ENCODE results near the gene GRK5. TPM values are rescaled to one million over a fixed set of nuclear protein-coding genes. Genes with fewer than 3 reads are reported as not detected.

GRK5 gene
- total RNA-seq, 2 experiments from 2014 or later = 11.4 to 13.3 TPM

DNA sequence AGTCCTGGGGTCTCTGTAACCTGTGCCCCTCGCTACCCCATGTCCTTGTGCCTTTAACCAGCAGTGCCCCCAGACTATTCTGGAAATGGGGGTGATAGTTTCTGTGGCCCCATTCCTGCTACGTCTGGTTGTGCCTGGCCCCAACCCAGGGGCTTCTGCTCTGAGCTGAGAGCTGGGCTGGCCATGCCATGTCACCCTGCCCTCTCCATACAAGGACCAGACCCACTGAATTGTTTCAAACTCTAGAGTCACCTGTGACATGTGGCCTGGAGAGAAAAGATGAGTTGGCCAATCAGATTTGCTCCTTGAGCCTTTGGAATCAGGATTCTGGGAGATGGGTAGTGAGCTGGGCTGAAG lies 108.6 kb downstream of the GRK5 start:
- POLR2A ChIA-PET = interaction anchor here (1.4 to 2.2 kb wide), 2 partner anchors 9 to 109 kb away, joined by 5 to 12 read pairs; partner anchors contain the start of gene GRK5
- CTCF ChIA-PET = interaction anchor here (0.6 to 3.1 kb wide), 7 partner anchors 10 to 364 kb away, joined by 3 to 12 read pairs (median 3); no protein-coding TSS in a partner anchor

DNA sequence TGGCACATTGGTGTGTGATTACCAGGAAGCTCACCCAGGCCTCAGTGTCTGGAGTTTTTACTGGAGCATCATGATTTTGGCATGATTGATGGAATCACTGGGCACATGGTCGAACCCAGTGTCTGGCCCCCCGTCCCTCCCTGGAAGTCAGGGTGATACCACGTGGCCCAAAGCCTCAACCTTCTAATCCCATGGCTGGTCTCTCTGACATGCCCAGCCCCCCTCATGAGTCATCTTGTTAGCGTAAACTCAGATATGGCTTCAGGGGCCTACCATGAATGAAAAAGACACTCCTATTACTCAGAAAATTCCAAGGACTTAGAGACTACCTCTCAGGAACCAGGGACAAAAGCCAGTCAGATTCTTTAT lies 109.3 kb downstream of the GRK5 start:
- ChIA-PET CTCF (interaction anchor here (1.2 to 3.1 kb wide), 4 partner anchors 11 to 173 kb away, joined by 3 to 12 read pairs (median 3); no protein-coding TSS in a partner anchor), POLR2A (interaction anchor here (0.6 to 2.2 kb wide), 2 partner anchors 10 to 109 kb away, joined by 3 to 12 read pairs; partner anchors contain the start of gene GRK5)

DNA sequence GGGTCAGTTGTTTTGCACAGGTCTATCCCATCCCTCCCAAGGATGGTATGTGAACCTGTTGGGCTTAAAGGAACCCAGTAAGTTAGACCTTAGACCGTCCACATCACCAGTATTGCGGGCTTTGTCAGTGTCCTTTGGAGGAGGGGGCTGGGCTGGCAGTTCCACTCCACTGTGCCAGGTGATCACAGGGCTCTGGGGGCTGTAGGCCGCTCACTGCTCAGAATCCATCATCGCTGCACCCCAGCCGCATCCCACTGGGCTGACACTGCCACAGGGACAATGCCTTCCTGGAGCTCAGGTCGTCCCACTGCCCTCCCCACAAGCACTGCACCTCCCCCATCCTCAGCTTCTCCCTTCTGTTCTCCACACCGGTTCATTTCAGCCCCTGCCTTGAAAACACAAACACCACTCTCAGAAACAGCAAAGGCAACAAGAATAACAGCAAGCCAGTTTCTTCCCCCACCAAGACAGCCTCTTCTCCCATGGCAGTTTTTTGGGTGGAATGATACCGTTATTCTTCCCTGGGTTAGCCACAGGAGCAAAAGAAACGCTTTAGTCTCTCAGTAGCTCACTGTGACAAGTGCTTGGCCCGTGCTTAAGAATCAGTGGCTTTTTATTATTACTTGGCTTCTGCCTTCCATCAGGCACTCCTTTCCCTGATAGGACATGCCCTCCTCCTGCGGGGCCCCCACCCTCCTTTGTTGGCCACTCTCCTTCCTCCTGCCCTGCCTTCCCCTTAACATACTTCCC lies 111.2 kb downstream of the GRK5 start:
- ChIA-PET CTCF (interaction anchor here (1.3 kb wide), 1 partner anchor 10 kb away, joined by 3 read pairs; no protein-coding TSS in a partner anchor), POLR2A (no interaction called here)

DNA sequence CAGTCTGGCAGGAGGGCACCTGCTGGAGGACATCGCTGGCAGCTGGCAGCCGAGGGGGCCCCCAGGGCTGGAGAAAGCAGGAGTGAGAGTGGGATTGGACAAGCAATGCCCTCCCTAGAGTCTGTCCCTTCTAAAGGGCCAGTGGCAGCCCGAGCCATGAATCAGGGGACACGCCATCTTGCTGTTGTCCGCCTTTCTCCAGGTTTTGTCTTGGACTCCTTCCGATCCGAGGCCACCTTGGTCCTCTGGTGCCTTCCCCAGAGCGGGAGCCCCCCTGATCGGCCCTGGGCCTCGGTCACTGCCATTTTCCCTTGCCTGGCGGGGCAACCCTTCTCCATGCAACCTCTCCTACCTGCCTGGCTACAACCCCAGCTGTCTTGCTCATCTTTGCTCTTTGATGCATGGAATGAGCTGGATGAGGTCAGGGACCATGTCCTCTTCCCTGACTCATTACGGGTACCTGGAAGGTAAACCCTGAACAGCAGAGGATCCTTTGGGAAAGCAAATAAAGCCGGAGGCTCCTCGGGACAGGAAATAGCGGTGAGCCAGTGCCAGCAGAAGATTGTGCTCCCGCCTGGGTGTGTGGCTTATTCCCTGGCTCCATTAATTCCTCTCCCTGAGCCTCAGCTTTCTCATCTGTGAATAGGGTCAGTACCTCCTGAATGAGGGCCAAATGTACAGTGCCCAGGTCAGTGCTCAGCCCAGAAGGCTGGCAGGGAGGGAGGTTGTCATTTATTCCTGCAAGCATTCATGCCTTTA lies 112.0 kb downstream of the GRK5 start:
- POLR2A ChIA-PET = no interaction called here
- CTCF ChIA-PET = interaction anchor here (0.9 kb wide), 1 partner anchor 13 kb away, joined by 3 read pairs; no protein-coding TSS in a partner anchor

DNA sequence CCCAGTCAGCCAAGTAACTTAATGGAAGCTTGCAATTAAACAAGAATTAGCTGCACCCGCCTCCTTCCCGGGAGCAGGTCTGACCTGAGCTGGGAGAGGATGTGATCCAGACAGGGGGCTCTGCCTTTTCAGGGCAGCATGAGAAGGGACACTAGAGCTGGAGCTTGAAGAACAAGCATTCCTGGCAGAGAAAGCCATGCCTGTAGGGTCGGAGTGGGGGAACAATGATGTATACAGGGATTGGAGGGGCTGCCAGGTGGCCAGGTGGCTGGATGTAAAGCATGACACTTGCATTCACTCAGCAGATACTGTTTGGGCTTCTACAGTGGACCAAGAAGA lies 112.5 kb downstream of the GRK5 start:
- ChIA-PET CTCF (interaction anchor here (0.9 kb wide), 1 partner anchor 12 kb away, joined by 3 read pairs; no protein-coding TSS in a partner anchor), POLR2A (no interaction called here)

DNA sequence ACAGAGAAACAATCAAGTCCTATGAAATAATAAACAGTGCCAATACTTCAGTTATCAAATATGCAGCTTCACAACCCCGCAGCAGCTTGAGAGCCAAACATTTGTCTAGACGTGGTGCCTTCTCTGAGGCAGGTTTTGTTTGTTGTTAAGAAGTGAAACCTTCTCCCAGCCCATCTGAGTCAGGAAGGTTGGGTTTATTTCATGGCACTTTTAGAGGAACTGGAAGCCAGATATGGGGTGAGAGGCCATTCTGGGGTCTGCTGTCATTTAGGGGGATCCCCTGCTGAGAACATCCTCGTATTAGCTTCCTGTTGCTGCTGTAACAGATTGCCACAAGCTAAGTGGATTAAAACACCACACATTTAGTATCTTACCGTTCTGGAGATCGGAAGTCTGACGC lies 113.6 kb downstream of the GRK5 start:
- CTCF ChIA-PET = no interaction called here
- POLR2A ChIA-PET = no interaction called here

DNA sequence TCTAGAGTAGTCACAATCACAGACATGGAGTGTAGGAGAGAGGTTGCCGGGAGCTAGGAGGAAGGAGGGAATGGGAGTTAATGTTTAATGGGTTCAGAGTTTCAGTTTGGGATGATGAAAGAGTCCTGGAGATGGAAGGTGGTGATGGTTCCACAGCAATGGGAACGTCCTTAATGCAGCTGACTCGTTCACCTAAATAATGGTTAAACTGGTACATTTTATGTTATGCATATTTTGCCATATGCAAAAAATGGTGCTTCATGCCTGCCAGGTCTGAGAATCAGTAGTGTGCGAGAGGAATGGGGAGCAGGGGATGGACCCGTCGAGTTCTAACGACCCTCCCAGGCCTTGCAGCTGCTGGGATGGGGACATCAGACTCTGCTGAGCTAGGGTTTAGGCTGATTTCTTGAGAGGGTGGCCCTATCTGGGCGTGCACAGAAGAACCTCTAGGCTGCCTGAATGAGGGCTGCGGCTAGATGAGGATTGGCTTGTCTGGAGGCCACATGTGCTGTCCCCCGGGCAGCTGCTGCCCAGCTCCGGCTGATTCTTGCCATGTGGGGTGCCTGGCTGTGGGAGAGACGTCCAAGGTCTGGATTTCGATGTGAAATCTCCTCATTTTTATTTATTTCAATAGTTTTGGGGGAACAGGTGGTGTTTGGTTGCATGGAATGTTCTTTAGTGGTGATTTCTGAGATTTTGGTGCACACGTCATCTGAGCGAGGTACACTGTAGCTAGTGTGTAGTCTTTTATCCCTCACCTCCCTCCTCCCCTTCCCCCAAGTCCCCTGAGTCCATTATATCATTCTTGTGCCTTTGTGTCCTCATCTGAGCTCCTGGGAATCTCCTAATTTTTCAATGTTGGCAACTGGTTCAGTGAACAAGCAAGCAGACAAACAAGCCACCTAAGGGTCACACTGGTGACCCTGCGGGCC lies 116.0 kb downstream of the GRK5 start:
- CTCF ChIA-PET = interaction anchor here (1.0 kb wide), 1 partner anchor 9 kb away, joined by 3 read pairs; no protein-coding TSS in a partner anchor
- POLR2A ChIA-PET = no interaction called here

DNA sequence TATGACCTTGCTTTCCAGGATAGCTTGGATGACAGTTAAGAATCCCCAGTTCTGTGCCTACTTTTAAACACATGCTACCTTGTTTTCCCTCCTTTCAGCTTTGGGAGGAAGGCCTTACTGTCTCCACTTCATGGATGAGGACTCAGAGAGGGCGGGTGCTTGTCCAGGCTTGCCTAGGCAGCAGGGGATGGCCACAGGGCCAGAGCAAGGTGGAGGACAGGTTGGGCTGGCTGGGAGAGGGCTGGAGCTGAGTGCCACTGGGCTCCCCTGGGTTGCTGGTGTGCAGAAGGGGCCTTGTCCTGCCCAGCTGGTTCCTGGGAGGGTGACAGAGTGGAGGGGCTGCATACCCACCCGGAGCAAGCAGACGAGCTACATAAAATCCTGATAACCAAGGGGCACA lies 117.8 kb downstream of the GRK5 start:
- ChIA-PET CTCF (no interaction called here), POLR2A (no interaction called here)

DNA sequence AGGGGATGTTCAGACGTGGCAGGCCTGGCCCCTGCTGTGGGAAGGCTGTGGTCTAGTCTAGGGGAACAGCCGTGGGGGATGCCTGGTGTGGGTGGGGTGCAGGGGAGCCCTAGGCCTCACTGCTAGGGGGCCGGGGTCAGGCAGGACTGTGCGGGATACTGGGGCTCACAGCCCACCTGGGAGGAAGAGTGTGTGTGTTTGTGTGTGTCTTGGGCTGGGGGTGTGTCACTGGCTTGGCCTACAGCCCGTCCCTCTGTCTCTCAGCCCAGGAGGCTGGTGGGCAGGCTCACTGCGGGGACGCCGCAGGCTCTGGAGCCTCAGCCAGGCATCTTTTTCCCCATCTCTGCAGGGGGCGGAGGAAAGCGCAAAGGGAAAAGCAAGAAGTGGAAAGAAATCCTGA lies 118.8 kb downstream of the GRK5 start:
- CTCF ChIA-PET = no interaction called here
- POLR2A ChIA-PET = no interaction called here

DNA sequence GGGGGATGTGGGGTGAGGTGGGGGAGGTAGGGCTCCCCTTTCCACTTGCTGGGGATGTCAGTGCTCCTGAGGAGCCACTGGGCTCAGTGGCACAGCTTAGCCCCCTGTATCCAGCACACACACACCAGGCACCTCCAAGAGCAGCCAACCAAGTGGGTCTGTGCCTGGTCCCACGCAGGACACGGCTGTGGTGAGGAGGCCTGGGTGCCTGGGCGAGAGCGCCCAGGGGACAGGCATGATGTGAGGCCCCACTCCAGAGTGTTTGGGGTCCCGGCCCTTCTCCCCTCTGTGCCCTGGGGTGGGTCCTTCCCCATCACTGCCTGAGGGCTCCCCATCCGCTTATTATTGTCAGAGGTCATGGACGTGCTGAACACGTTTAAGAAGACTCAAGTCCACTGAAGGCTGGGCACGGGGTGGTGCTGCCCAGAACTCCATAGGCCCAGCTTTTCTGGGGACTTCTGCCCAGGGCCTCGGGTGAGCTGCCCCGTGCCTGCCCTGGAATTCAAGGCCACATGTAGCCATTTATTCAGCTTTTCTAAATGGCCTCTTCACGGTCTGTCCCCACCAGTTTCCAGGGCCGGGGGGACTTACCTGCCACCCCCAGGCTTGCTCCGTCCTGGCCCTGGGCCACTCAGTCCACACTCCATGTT lies 119.8 kb downstream of the GRK5 start:
- ChIA-PET CTCF (interaction anchor here (0.7 kb wide), 1 partner anchor 118 kb away, joined by 3 read pairs; no protein-coding TSS in a partner anchor), POLR2A (no interaction called here)

DNA sequence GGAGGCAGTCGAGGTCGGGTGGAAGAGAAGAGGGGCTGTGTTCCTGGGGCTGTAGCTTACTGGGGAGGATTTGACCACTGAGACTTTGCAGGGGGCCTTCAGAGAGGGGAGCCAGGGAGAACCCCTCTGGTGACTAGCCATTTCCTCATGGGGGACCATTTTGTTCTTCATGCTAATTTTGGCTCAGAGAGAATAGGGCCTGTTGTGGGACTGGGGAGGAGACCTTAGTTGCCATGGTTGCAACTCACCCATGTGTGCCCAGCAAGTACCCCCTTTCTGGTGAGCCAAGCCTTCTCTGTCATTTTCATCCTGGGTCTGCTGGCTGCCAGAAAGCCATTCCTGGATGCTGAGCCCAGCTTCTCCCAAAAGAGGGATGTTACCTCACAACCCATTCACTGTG lies 120.9 kb downstream of the GRK5 start:
- ChIA-PET POLR2A (no interaction called here), CTCF (no interaction called here)

DNA sequence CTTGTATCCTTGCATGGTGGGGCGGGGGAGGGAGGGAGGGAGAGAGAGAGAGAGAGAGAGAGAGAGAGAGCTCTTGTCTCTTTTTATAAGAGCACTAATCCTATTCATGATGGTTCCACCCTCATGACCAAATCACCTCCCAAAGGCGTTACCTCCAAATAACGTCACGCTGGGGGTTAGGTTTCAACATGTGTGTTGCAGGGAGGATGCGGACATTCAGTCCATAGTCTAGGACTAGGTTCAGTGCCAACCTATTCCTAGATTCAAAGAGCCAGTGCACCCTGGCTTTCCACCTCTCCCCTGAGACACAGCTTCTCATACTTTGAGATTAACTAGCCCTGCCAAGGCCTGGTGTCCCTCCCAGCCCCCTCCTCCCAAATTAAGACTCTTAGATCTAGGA lies 123.0 kb downstream of the GRK5 start:
- CTCF ChIA-PET = no interaction called here
- POLR2A ChIA-PET = no interaction called here

DNA sequence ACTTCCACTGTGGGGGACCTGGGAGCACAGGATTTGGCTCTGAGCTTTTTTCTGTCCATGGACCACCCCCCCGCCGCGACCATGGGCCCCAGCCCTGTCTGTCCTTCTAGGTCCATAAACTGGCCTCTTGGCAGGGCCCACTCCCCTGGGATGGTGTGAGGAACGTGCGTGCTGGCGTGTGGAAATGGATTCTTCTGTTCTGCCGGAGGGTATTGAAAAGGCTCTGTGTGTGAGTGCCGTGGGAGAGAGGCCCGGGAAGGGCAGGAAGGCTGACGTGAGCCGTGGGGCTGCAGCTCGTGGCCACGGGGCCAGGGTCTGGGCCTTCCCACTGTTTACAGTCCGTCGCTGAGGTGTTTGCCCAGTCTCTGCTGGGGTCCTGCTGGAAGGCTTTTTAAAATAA lies 123.7 kb downstream of the GRK5 start:
- CTCF ChIA-PET = no interaction called here
- POLR2A ChIA-PET = no interaction called here

DNA sequence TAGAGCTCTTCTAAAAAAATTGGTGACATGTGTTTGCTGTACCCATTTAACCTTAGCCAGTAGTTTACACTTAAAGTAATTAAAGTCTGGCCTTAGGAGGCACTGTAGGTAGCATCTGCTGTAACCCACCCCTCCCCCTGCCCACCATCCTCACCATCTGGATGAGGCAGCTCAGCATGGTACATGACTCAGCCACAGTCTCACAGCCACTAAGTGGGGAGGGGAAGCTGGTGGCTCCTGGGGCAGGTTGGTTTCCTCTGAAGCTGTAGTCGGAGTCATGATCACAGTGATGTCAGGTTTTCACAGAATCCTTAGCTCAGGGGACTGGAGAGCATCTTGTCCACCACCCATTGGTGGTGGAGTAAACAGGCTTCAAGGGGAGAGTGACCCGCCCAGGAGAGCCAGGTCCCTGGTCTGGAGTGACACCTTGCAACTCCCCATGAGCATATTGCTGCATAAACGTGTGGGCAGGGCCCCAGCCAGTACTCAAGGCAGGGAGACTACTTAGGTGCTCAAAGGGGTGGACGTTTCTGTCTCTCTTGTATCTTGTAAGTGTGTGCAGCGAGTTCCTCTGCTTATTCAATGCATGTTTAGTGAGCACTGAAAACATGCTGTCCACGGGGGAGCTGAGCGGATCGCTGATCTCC lies 125.9 kb downstream of the GRK5 start:
- ChIA-PET POLR2A (interaction anchor here (1.2 kb wide), 1 partner anchor 28 kb away, joined by 4 read pairs; no protein-coding TSS in a partner anchor), CTCF (interaction anchor here (0.7 to 1.2 kb wide), 5 partner anchors 11 to 128 kb away, joined by 3 read pairs; no protein-coding TSS in a partner anchor)

DNA sequence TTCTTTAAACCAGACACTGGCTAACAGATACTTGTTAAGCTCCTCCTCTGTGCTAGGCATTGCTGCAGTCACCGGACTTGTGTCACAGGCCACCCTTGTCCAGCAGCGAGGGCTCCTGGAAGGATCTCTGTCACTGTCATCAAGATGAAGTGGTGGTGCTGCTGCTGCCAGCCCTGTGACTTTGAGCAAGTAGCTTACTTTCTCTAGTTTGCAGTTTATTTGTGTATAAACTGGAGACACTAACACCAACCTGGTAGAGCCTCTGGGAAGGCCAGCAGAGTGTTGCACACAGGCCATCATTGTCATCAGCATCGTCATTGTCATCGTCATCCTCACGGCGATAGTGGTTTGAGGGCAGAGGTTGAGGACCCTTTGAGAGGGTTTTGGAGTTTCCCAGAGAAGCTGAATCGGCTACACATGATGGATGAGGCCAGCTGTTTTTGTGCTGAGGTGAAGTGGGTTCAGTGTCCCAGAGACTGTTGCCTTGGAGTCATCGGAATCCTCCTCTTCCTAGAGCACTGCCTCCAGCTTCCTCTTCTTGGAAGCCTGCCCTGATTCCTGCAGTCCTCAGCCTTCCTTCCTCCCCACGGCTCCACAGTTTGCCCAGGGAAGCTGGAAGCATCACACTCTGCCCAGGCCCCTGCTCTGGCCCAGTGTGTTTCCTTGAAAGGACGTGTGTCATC lies 128.4 kb downstream of the GRK5 start:
- ChIA-PET POLR2A (interaction anchor here (0.6 kb wide), 1 partner anchor 390 kb away, joined by 9 read pairs; the partner anchor contains the start of gene INPP5F), CTCF (no interaction called here)

DNA sequence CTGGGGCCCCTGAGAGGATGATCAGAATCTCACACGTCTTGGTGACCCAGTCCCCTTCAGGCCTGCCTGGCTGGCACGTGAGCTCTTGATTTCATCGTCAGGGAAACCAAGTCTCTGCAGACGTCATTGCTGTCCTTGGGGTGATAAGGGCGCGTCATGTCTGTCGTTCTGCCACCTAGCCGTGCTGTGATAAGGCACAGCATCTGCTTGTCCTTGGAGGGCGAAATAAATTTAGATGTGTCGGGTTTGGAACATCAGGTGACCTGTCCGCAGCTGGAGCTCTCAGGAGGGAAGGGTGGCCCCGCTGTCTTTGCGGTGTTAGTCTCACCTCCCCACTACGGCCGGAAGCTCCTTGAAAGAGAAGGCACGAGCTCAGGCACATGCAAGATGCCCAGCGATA lies 129.2 kb downstream of the GRK5 start:
- ChIA-PET POLR2A (no interaction called here), CTCF (no interaction called here)

DNA sequence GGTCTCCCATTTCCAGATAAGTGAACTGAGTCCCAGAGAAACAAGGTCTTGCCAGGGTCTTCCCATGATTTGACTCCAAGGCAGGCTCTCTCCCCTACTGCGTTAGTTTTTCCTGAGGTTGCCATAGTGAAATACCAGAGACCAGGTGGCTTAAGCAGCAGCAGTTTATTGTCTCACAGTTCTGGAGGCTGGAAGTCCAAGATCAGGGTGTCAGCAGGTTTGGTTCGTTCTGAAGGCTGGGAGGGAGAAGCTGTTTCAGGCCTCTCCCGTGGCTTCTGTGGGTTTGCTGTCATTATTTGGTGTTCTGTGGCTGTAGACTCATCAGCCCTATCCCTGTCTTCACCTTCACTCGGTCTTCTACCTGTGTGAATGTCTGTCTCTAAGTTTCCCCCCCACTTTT lies 129.9 kb downstream of the GRK5 start:
- CTCF ChIA-PET = no interaction called here

DNA sequence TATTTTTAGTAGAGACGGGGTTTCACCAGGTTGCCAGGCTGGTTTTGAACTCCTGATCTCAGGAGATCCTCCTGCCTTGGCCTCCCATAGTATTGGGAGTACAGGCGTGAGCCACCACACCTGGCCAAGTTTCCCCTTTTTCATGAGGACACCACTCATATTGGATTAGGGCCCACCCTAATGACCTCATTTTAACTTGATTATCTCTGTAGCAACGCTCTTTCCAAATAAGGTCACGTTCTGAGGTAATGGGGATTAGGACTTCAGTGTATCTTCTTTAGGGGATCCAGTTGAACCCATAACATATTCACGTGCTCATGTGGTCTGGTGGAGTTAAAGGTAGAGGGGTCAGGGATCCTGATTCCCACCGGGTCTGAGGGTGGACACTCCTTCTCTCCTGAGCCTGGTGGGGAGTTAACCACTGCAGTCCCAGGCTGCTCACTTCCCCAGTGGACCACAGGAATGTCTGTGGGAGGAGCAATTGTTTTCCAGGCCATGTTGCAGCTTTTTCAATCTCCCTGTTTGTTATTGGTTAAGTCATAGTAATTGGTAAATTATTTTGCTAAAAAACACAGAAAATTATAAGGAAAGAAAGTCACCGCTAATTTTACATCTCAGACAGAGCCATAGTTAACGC lies 130.5 kb downstream of the GRK5 start:
- ChIA-PET POLR2A (no interaction called here), CTCF (no interaction called here)

More for the DNA sequence above, 129.9 kb downstream of the GRK5 start:
- POLR2A ChIA-PET = no interaction called here

All from activated CD8-positive, alpha-beta memory T cell treated with anti-CD3 and anti-CD28 coated beads for 36 hours (primary cell).